A549 treated with Mapracorat at 1 μM for 4 hours (cell line): ENCODE measurements around the gene PRODH2. TPM values are rescaled to one million over a fixed set of nuclear protein-coding genes. Genes with fewer than 3 reads are reported as not detected.

ENCODE experiments used
- total RNA-seq: library from RNA; stranded (reverse); fragments of 200-300 nt; extraction: Qiagen RNA extraction; gene quantifications from 5 replicates; pipeline ENCODE4 v1.2.3, GENCODE V29; 2022

The PRODH2 gene, protein sequence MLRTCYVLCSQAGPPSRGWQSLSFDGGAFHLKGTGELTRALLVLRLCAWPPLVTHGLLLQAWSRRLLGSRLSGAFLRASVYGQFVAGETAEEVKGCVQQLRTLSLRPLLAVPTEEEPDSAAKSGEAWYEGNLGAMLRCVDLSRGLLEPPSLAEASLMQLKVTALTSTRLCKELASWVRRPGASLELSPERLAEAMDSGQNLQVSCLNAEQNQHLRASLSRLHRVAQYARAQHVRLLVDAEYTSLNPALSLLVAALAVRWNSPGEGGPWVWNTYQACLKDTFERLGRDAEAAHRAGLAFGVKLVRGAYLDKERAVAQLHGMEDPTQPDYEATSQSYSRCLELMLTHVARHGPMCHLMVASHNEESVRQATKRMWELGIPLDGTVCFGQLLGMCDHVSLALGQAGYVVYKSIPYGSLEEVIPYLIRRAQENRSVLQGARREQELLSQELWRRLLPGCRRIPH
- 0.16 to 0.53 TPM (median 0.34 TPM) in 5 replicates for total RNA-seq

DNA sequence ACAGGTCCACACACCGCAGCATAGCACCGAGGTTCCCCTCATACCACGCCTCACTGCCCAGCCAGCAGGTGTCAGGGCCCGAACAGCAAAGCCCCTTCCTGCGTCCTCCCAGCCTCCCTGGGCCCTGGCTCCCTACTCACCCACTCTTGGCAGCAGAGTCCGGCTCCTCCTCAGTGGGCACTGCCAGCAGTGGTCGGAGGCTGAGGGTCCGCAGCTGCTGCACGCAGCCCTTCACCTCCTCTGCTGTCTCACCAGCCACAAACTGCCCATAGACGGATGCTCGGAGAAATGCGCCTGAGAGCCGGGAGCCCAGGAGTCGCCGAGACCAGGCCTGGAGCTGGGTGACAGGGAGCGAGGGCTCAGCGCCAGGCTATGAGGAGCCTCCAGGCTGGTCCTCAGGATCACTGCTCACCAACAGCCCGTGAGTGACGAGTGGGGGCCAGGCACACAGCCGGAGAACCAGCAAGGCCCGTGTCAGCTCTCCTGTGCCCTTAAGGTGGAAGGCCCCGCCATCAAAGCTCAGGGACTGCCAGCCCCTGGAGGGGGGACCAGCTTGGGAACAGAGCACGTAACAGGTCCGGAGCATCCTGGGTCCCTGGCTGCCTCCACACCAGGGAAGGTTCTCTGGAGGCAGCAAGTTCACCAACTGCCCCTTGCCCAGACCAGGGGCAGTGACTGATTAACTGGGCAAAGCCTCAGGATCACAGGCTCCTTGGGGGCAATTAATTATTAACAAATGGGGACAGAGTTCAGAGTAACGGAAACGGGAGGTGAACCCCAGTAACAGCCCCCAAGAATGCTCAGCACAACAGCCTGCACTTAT lies at the start of gene PRODH2:
Gene PRODH2 (minus strand): TSS at position 626 of the 823 bp plus-strand sequence. CDS start 40 bp downstream, at position 586.

DNA sequence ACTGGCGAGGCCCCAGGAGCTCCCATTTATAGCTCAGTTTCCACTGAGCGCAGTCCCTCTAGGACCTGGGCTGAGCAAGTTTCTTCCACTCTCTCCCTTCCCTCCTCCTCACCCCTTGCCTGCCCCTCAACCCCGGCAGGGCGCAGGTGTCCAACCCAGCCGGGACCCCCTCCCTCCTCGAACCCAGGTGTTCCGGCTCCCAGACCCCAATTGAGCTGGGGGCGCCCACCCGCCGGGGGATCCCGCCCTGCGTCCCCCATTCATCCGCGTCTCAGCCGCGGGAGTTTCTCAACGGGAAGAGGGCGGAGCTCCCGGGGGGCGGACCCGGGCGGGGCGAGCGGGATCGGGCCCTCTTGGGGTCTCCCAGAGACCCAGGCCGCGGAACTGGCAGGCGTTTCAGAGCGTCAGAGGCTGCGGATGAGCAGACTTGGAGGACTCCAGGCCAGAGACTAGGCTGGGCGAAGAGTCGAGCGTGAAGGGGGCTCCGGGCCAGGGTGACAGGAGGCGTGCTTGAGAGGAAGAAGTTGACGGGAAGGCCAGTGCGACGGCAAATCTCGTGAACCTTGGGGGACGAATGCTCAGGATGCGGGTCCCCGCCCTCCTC lies 44.0 kb upstream of the PRODH2 start, which contains the start of gene KIRREL2:
Gene KIRREL2 (plus strand): TSS at position 366 of the 604 bp plus-strand sequence. CDS start 209 bp downstream, at position 575.

DNA sequence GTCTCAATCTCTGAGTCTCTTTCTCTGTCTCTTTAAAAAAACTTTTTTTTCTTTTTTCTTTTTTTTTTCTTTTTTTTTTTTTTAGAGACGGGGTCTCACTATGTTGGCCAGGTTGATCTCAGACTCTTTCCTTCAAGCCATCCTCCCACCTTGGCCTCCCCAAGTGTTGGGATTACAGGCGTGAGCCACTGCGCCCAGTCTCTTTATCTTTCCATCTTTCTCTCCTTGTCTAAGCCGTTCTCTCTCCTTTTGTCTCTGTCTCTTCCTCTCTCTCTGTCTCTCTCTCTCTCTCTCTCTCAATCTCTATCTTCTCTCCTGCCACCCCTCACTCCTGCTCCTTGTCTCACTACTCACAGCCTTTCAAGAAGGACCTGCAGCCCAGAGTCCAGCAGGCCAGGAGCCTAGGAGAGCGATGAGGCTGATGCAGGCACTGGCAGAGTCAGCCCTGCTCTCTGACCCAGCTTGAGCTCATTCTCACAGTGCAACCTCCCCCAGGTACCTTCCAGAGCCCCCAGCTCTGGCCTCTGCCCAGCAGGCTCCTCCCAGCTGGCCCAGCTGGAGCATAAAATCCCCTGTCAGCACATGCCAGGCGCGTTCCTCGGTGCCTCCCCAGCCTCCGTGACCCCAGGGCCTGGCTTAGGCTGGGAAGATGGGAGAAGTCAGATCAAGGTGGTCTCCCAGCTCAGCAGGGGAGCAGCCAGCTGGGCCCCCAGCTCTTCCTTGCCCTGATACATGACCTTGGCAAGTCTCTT lies 39.6 kb upstream of the PRODH2 start, which contains the start of gene NPHS1:
Gene NPHS1 (minus strand): TSS at position 476 of the 752 bp plus-strand sequence. CDS start 667 bp downstream, outside the sequence.

DNA sequence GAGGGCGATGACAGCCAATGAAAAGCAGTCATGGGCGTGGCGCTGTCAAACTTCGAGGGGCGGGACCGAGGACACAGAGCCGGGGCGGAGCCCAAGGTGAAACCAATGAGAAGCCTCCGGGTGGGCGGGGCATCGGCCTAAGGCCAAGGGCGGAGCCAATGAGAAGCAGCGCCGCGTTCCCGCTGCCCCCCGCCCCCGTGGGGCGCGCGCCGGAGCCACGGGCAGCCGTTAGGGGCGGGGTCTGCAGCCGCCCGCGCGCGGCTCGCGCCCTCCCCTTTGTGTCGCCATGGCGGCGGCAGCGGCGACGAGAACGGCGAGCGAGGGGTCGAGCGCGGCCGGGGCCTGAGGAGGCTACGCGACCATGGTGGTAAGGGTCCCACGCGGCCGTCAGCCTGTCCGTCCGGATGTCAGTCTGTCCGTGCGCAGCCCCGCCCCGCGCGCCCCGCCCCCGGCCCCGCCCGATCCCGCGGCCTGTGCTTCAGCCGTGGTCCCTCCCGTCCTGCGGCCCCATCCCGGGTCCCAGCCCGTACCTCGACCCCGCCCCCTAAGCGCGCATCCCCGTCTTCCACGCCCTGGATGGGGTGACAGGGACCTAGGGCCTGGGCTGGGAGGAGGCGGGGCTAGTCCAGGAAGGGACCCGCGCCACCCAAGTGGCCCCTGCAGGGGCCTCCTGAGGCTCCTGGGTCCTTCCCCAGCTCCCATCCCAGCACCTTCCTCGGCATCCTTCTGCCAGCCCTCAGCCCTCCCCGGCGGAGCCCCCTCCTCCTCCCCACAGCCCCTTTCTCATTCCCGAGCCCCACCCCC lies 37.1 kb downstream of the PRODH2 start, which contains the start of gene ARHGAP33:
Gene ARHGAP33 (plus strand): TSS at position 267 of the 804 bp plus-strand sequence. CDS start 95 bp downstream, at position 362.

DNA sequence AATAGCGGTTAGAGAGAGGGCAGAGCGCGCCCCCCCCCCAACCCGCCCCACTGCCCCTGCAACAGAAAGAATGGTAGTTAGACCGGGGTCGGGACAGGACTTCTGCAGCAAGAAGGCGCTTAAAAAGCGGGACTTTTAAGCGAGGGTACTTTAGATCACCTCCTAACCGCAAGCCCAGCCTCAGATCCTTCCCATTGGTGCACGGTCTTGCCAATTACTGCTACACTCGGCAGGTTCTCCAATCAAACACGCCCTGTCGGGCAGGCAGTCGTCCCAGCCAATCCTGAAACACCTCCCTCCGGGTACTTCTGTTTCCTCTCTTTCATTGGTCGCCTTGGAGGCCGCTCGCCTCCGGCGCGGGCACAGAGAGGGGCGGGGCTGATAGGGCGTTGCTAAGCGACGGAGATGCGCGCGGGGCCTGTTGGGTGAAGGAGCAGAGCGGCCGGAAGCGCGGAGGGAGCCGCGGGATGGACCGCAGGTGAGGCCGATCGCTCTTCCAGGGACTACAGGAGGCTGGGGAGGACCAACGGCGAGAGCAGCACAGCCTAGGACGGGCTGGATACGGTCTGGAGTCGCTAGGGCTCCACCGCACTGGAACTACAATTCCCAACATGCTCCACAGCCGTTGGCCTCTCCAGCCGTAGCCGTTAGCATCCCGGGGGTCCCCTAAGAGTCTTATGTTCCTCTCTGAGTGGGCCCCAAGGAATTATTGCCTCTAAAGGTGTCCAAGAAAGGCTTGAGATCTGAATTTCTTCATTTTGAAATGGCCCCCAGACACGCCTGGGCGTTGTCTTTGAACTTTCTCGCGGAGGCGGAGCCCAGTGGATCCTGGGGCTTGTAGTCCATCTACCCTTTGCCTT lies 54.7 kb downstream of the PRODH2 start, which contains the start of gene PROSER3:
Gene PROSER3 (plus strand): TSS at position 428 of the 860 bp plus-strand sequence. CDS start 40 bp downstream, at position 468.

DNA sequence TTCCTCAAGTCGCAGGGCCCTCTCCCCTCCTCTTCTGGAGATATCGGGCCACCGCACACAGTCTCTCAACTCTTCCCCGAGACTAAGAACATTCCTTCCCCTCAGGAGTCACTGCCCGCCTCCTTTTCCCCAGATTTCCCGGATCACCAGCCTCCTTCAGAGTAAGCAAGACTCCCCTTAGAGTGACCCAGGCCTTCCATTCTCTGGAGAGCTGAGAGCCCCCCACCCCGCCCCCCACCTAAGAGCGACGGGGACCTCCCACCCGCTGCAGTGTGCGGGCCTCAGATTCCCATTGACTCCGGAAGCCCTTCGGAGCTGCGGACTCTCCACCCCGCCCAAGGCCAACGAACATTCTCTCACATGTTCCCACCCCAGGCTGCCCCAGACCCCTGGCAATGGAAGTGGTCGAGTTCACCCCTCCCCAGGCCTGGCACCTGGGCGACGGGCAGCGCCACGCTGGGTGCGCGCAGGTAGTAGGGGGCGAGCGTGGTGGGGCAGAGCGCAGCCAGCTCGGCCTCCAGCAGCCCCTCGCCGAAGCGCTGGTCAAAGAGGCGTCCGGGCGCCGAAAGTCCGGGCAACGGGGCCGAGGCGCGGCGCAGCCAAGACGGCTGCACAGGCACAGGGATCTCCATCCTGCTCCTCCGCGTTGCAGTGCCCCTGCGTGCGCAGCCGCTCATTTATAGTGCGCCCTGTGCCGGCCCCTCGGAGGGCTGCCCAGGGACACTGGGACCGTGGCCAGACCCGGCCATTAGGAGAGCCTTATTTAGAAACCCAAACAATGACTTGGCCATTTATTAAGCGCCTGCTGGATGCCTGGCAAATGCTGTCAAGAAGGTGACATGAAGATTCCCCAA lies 56.0 kb downstream of the PRODH2 start, which contains the start of gene HSPB6:
Gene HSPB6 (minus strand): TSS at position 653 of the 854 bp plus-strand sequence. CDS start 21 bp downstream, at position 632.

Other genes starting within 250 kb of the PRODH2 start
- gene ATP4A, start 249.2 kb downstream of the PRODH2 start, total RNA-seq: 0.06 TPM in 1 of 5 replicates, not detected in the others
- not detected in 5 replicates for gene PMIS2, start 226.7 kb downstream of the PRODH2 start, total RNA-seq
- 11.3 to 18.9 TPM (median 15.0 TPM) in 5 replicates for gene HAUS5, start 200.1 kb downstream of the PRODH2 start, total RNA-seq
- 148 to 214 TPM (median 206 TPM) in 5 replicates for gene RBM42, start 183.8 kb downstream of the PRODH2 start, total RNA-seq
- gene ETV2, start 171.1 kb downstream of the PRODH2 start, total RNA-seq: 1.7 to 3.1 TPM (median 2.9 TPM) in 5 replicates
- 1,323 to 1,675 TPM (median 1,366 TPM) in 5 replicates for gene COX6B1, start 164.5 kb downstream of the PRODH2 start, total RNA-seq
- 0.72 to 1.1 TPM (median 0.94 TPM) in 5 replicates for gene UPK1A, start 146.3 kb downstream of the PRODH2 start, total RNA-seq
- not detected in 5 replicates for gene ZBTB32, start 108.3 kb downstream of the PRODH2 start, total RNA-seq
- 46.2 to 63.6 TPM (median 56.5 TPM) in 5 replicates for gene KMT2B, start 94.8 kb downstream of the PRODH2 start, total RNA-seq
- 10.2 to 14.6 TPM (median 11.8 TPM) in 5 replicates for gene IGFLR1, start 70.4 kb downstream of the PRODH2 start, total RNA-seq
- gene U2AF1L4, start 67.4 kb downstream of the PRODH2 start, total RNA-seq: 24.6 to 30.2 TPM (median 25.0 TPM) in 5 replicates
- gene PSENEN, start 67.2 kb downstream of the PRODH2 start, total RNA-seq: 288 to 310 TPM (median 290 TPM) in 5 replicates
- 20.3 to 28.5 TPM (median 22.0 TPM) in 5 replicates for gene LIN37, start 64.3 kb downstream of the PRODH2 start, total RNA-seq
- gene HSPB6, start 55.8 kb downstream of the PRODH2 start, total RNA-seq: 0.12 to 0.28 TPM (median 0.19 TPM) in 3 of 5 replicates, not detected in the others
- gene PROSER3, start 54.7 kb downstream of the PRODH2 start, total RNA-seq: 24.6 to 30.3 TPM (median 28.2 TPM) in 5 replicates
- 3.9 to 9.3 TPM (median 7.6 TPM) in 5 replicates for gene ARHGAP33, start 37.3 kb downstream of the PRODH2 start, total RNA-seq
- 0.27 to 0.75 TPM (median 0.56 TPM) in 5 replicates for gene NPHS1, start 39.7 kb upstream of the PRODH2 start, total RNA-seq
- gene KIRREL2, start 44.1 kb upstream of the PRODH2 start, total RNA-seq: 0.42 to 0.60 TPM (median 0.55 TPM) in 5 replicates
- 73.4 to 99.4 TPM (median 94.1 TPM) in 5 replicates for gene APLP1, start 55.7 kb upstream of the PRODH2 start, total RNA-seq
- gene NFKBID, start 87.7 kb upstream of the PRODH2 start, total RNA-seq: 5.5 to 7.7 TPM (median 6.2 TPM) in 5 replicates
- gene HCST, start 89.7 kb upstream of the PRODH2 start, total RNA-seq: 0.30 to 0.45 TPM (median 0.35 TPM) in 5 replicates
- gene TYROBP, start 95.5 kb upstream of the PRODH2 start, total RNA-seq: not detected in 5 replicates
- 12.9 to 23.3 TPM (median 21.0 TPM) in 5 replicates for gene LRFN3, start 123.5 kb upstream of the PRODH2 start, total RNA-seq
- 28.4 to 51.5 TPM (median 47.8 TPM) in 5 replicates for gene SDHAF1, start 182.3 kb upstream of the PRODH2 start, total RNA-seq
- gene SYNE4, start 196.0 kb upstream of the PRODH2 start, total RNA-seq: 0.11 to 0.28 TPM (median 0.15 TPM) in 5 replicates
- 21.2 to 31.5 TPM (median 22.9 TPM) in 5 replicates for gene ALKBH6, start 201.4 kb upstream of the PRODH2 start, total RNA-seq
- gene CLIP3, start 220.0 kb upstream of the PRODH2 start, total RNA-seq: 0.72 to 1.3 TPM (median 0.84 TPM) in 5 replicates
- 4.9 to 8.1 TPM (median 6.5 TPM) in 5 replicates for gene THAP8, start 241.4 kb upstream of the PRODH2 start, total RNA-seq
- 19.3 to 30.3 TPM (median 26.1 TPM) in 5 replicates for gene WDR62, start 242.1 kb upstream of the PRODH2 start, total RNA-seq